ENCODE measurements around the gene DYNC1I1. TPM values are rescaled to one million over a fixed set of nuclear protein-coding genes. Genes with fewer than 3 reads are reported as not detected.

Gene DYNC1I1
- total RNA-seq, 4 donors from 2014 or later = 7.8 to 21.3 (median 11.6) TPM

DNA sequence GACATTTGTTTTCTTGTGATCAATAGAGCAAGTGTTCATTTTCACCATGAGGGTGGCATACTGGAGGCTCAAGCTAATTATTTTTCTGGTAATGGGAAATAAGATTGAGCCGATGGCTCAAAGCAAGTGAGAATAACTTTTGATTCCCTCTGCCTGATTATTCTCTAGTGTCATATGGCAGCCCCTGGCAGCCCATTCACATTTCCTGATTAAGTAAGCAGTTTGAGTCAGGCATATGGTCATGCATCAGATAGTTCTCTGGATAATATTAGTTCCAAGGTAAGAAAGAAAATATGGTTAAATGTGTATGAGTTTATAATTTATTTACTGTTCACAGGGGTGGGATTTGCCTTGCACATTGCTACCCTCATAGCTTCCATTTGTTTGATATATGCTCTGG lies 109.2 kb downstream of the DYNC1I1 start:
- TF ChIP-seq, protein P1, sequence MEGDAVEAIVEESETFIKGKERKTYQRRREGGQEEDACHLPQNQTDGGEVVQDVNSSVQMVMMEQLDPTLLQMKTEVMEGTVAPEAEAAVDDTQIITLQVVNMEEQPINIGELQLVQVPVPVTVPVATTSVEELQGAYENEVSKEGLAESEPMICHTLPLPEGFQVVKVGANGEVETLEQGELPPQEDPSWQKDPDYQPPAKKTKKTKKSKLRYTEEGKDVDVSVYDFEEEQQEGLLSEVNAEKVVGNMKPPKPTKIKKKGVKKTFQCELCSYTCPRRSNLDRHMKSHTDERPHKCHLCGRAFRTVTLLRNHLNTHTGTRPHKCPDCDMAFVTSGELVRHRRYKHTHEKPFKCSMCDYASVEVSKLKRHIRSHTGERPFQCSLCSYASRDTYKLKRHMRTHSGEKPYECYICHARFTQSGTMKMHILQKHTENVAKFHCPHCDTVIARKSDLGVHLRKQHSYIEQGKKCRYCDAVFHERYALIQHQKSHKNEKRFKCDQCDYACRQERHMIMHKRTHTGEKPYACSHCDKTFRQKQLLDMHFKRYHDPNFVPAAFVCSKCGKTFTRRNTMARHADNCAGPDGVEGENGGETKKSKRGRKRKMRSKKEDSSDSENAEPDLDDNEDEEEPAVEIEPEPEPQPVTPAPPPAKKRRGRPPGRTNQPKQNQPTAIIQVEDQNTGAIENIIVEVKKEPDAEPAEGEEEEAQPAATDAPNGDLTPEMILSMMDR (IDR thresholded peaks at IDR 0.05 in 4 of 5, conservative IDR thresholded peaks at IDR 0.05 in 1 of 5) = no peak
- TF ChIP-seq POLR2A (IDR thresholded peaks at IDR 0.05) = no peak
- no peak for DNase-seq
- H3K4me3 ChIP-seq = no peak overlapping the region
- no peak overlapping the region for H3K27ac ChIP-seq
- in situ Hi-C loops (cut with MboI; ENCODE audit: low sequenced_read_pairs in 4 of 4) (no loop called here), intact Hi-C loops (cut with DNase I; ENCODE audit: low total_unique reads) (no loop called here)
- H3K36me3 ChIP-seq = no peaks in the 10 kb centered on the region
- no peaks in the 10 kb centered on the region for H3K9me3 ChIP-seq
- H3K4me1 ChIP-seq = no peaks in the 10 kb centered on the region
- no peak for ATAC-seq
- no peaks in the 10 kb centered on the region for H3K27me3 ChIP-seq

DNA sequence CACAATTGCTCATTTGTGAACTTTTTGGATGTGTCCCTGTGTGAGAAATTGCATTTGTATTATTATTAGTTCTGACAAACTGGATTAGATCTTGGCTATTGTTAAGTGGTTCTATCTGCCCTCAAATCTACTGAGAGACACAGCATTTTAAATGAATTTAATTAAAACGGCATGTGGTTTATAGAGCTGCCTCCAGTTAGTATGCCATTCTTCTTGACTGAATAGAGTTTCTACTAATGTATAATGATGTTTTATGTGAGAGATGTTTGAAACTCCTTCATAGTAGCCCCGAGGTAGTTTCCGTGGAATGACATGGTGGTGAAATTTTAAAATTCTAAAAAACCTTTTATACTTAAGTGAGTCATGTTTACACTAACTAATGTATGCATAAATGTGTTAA lies 110.9 kb downstream of the DYNC1I1 start:
- Histone ChIP-seq H3K36me3 (no peaks in the 10 kb centered on the region), H3K4me3 (no peak overlapping the region), H3K27ac (no peak overlapping the region), H3K4me1 (no peaks in the 10 kb centered on the region), H3K27me3 (no peaks in the 10 kb centered on the region), H3K9me3 (no peaks in the 10 kb centered on the region)
- in situ Hi-C loops (cut with MboI; ENCODE audit: low sequenced_read_pairs in 4 of 4) (no loop called here), intact Hi-C loops (cut with DNase I; ENCODE audit: low total_unique reads) (no loop called here)
- TF ChIP-seq, protein P1 (IDR thresholded peaks at IDR 0.05 in 4 of 5, conservative IDR thresholded peaks at IDR 0.05 in 1 of 5) = no peak
- no peak for TF ChIP-seq POLR2A (IDR thresholded peaks at IDR 0.05)
- ATAC-seq (no peak), DNase-seq (no peak)

DNA sequence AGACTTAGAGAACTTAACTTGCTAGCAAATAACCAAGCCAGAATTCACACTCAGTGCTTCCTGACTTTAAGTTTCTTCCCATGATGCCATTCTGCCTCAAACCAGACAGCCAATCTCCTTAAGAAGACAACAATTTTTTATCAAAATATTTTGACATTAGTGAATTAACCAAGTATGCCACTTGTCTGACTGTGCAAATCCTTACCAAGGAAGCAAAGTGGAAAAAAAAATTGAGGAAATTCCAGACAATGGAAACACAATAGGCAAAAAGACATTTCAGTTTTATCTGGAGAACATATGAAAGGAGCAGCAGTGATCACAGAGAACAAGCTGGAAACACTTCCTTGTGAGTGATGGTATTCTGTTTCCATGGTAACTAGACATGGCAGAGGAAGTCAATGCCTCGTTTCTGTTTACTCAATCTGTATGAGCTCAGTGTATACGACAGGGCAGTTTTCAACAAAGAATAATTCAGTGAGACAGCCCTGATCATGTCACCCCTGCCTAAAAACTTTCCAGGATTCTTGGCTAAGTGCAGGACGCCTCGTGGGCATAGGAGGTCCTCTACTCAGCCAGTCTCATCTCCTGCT lies 114.2 kb downstream of the DYNC1I1 start:
- Histone ChIP-seq H3K9me3 (no peaks in the 10 kb centered on the region), H3K27me3 (no peaks in the 10 kb centered on the region), H3K4me1 (no peaks in the 10 kb centered on the region), H3K36me3 (no peaks in the 10 kb centered on the region), H3K4me3 (no peak overlapping the region), H3K27ac (no peak overlapping the region)
- in situ Hi-C loops (cut with MboI; ENCODE audit: low sequenced_read_pairs in 4 of 4) = no loop called here
- intact Hi-C loops (cut with DNase I; ENCODE audit: low total_unique reads) = no loop called here
- TF ChIP-seq, protein P1 (IDR thresholded peaks at IDR 0.05 in 4 of 5, conservative IDR thresholded peaks at IDR 0.05 in 1 of 5) = no peak
- no peak for TF ChIP-seq POLR2A (IDR thresholded peaks at IDR 0.05)
- no peak for ATAC-seq
- no peak for DNase-seq

DNA sequence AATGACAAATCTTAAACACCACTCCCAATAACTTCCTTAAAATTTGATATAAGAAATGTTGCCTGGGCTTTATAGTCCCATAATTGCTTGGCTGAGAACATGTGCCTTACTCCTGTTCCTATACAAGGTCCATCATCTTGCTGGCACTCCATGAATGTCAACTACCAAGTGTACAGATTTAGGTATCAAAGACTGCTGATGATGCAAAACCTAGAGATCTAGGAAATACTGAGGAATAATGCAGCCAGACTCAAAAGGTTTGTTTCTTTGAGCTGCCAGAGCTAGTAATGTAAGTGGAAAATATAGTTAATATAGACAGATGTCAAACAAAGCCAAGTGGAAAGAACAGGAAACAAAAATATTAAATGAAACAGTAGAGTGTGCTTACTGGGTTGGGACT lies 121.1 kb downstream of the DYNC1I1 start:
- no peaks in the 10 kb centered on the region for H3K9me3 ChIP-seq
- no peaks in the 10 kb centered on the region for H3K27me3 ChIP-seq
- TF ChIP-seq POLR2A (IDR thresholded peaks at IDR 0.05) = no peak
- TF ChIP-seq, protein P1 (IDR thresholded peaks at IDR 0.05 in 4 of 5, conservative IDR thresholded peaks at IDR 0.05 in 1 of 5) = no peak
- in situ Hi-C loops (cut with MboI; ENCODE audit: low sequenced_read_pairs in 4 of 4) = no loop called here
- H3K4me1 ChIP-seq = no peaks in the 10 kb centered on the region
- DNase-seq = no peak
- no peak for ATAC-seq
- intact Hi-C loops (cut with DNase I; ENCODE audit: low total_unique reads) = no loop called here
- no peak overlapping the region for H3K4me3 ChIP-seq
- no peaks in the 10 kb centered on the region for H3K36me3 ChIP-seq
- H3K27ac ChIP-seq = no peak overlapping the region

Data from gastrocnemius medialis (tissue), 4 donors.